Measurements from ENCODE around the gene CDH4. TPM values are rescaled to one million over a fixed set of nuclear protein-coding genes. Genes with fewer than 3 reads are reported as not detected.

Gene CDH4
- total and polyA plus RNA-seq, 2 donors (not counting 3 experiments of a cell fraction or from before 2014, with no cell fraction given) = 0.17 to 0.51 TPM

DNA sequence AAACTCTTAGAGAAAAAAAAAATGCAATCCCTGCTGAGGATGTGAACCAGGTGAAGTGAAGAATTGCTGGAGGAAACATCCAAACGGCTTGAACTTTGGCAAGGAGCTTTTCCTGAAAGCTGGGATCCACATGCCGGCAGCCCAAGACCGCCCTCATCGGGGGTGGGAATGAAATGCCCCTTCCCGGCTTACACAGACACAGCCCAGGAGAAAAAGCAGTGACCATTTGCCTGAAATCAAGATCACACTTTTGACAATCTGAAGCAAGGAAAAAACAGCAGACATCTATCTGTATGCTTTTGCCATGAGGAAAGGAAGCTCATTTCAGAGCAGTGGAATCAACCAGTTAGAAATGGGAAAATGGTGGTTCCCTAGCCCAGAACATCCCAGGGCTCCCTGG, 559.1 kb downstream of the CDH4 start:
- no peak for DNase-seq (ENCODE audit: low read depth, low spot score)
- H3K4me2 ChIP-seq (ENCODE audit: insufficient read depth, low read length) = no peak overlapping the region
- no peak overlapping the region for H3K27ac ChIP-seq (ENCODE audit: insufficient read depth, low read depth, low read length)
- no peaks in the 10 kb centered on the region for H3K9me1 ChIP-seq (replicated peaks; ENCODE audit: control insufficient read depth, extremely low read depth, insufficient read depth, low read length)
- no peaks in the 10 kb centered on the region for H3K79me2 ChIP-seq (ENCODE audit: control insufficient read depth, insufficient read depth, low read length)
- H3K4me1 ChIP-seq (ENCODE audit: control insufficient read depth, extremely low read depth, insufficient read depth, low read length) = no peaks in the 10 kb centered on the region
- no peak overlapping the region for H3K9ac ChIP-seq (replicated peaks; ENCODE audit: extremely low read depth, insufficient read depth, low read length)
- TF ChIP-seq, protein P1, sequence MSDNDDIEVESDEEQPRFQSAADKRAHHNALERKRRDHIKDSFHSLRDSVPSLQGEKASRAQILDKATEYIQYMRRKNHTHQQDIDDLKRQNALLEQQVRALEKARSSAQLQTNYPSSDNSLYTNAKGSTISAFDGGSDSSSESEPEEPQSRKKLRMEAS (IDR thresholded peaks at IDR 0.05; ENCODE audit: insufficient read depth, insufficient read length) = no peak
- TF ChIP-seq JUN (IDR thresholded peaks at IDR 0.05; ENCODE audit: borderline replicate concordance, insufficient read depth, insufficient read length, low read depth) = no peak
- no peak for TF ChIP-seq POLR2AphosphoS5 (IDR thresholded peaks at IDR 0.05; ENCODE audit: insufficient read depth, low read depth, low read length)
- no peak for TF ChIP-seq FOS (IDR thresholded peaks at IDR 0.05; ENCODE audit: borderline replicate concordance, insufficient read depth, low read length)
- no peak for TF ChIP-seq MYC (IDR thresholded peaks at IDR 0.05; ENCODE audit: low read depth, low read length)
- TF ChIP-seq, protein P2, sequence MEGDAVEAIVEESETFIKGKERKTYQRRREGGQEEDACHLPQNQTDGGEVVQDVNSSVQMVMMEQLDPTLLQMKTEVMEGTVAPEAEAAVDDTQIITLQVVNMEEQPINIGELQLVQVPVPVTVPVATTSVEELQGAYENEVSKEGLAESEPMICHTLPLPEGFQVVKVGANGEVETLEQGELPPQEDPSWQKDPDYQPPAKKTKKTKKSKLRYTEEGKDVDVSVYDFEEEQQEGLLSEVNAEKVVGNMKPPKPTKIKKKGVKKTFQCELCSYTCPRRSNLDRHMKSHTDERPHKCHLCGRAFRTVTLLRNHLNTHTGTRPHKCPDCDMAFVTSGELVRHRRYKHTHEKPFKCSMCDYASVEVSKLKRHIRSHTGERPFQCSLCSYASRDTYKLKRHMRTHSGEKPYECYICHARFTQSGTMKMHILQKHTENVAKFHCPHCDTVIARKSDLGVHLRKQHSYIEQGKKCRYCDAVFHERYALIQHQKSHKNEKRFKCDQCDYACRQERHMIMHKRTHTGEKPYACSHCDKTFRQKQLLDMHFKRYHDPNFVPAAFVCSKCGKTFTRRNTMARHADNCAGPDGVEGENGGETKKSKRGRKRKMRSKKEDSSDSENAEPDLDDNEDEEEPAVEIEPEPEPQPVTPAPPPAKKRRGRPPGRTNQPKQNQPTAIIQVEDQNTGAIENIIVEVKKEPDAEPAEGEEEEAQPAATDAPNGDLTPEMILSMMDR (IDR thresholded peaks at IDR 0.05; ENCODE audit: extremely low read depth in 1 of 2, insufficient read depth in 1 of 2, low read depth in 1 of 2, low read length in 2 of 2) = no peak
- no peak for TF ChIP-seq POLR2A (IDR thresholded peaks at IDR 0.05; ENCODE audit: low read depth, low read length)
- TF ChIP-seq GATA2 (IDR thresholded peaks at IDR 0.05; ENCODE audit: insufficient read depth, insufficient read length, low read depth, low read length) = no peak
- no peak for TF ChIP-seq EZH2 (IDR thresholded peaks at IDR 0.05; ENCODE audit: borderline replicate concordance, low read depth, low read length, severe bottlenecking)
- no peak for FAIRE-seq
- no peaks in the 10 kb centered on the region for H3K9me3 ChIP-seq (replicated peaks; ENCODE audit: control insufficient read depth, insufficient read depth, low read length)
- H4K20me1 ChIP-seq (replicated peaks; ENCODE audit: control insufficient read depth, extremely low read depth, insufficient read depth, low read length) = no peaks in the 10 kb centered on the region
- CTCF ChIA-PET = no interaction called here
- no TSS peak for BruUV-seq (replicated peaks)
- no peak overlapping the region for H3K4me3 ChIP-seq (replicated peaks in 1 of 3; ENCODE audit: insufficient read depth in 1 of 3, low read depth in 1 of 3, low read length in 3 of 3)
- H3K36me3 ChIP-seq (ENCODE audit: control insufficient read depth in 2 of 2, extremely low read depth in 1 of 2, insufficient read depth in 2 of 2, low read length in 2 of 2) = no peaks in the 10 kb centered on the region
- POLR2A ChIA-PET = no interaction called here
- intact Hi-C loops (cut with micrococcal nuclease) (no loop called here), dilution Hi-C loops (cut with MboI; ENCODE audit: extremely low pct_ligation_motif_present, low sequenced_read_pairs) (no loop called here)
- no peaks in the 10 kb centered on the region for H3K27me3 ChIP-seq (ENCODE audit: control insufficient read depth in 2 of 2, insufficient read depth in 2 of 2, low read length in 2 of 2)
- H2AFZ ChIP-seq (ENCODE audit: low read depth, low read length) = no peak overlapping the region

Measured in endothelial cell of umbilical vein (primary cell).